Spinal cord (tissue), 10 donors: ENCODE measurements around the gene MINAR2. TPM values are rescaled to one million over a fixed set of nuclear protein-coding genes. Genes with fewer than 3 reads are reported as not detected.

ENCODE experiments used
- DNase-seq, 6 donors: peaks; one replicate each; pipeline versions ENCODE4 v3.0.0 to v3.0.0-alpha.2; 2013 to 2015; ENCODE audit warnings: low spot score in 6 of 6, low read depth in 4 of 6
- H3K27ac ChIP-seq: one replicate; pipeline ENCODE4 v1.5.1; 2013; ENCODE audit warnings: low read depth, low read length, control low read depth
- H3K27me3 ChIP-seq: one replicate; pipeline ENCODE4 v1.6.1; 2013; ENCODE audit warnings: low read length; ENCODE audit not compliant: control insufficient read depth, insufficient read depth
- H3K36me3 ChIP-seq: one replicate; pipeline ENCODE4 v1.6.1; 2013; ENCODE audit warnings: low read length; ENCODE audit not compliant: control insufficient read depth, insufficient read depth
- H3K4me1 ChIP-seq: one replicate; pipeline ENCODE4 v1.6.1; 2013; ENCODE audit warnings: low read length; ENCODE audit not compliant: control insufficient read depth, insufficient read depth
- H3K4me3 ChIP-seq: one replicate; pipeline ENCODE4 v1.5.1; 2013; ENCODE audit warnings: low read depth, low read length, control low read depth
- H3K9me3 ChIP-seq: one replicate; pipeline ENCODE4 v1.6.1; 2013; ENCODE audit warnings: low read length; ENCODE audit not compliant: control insufficient read depth, insufficient read depth
- WGBS: methylation state at CpG from one replicate; pipeline ENCODE4 v1.1.5; 2013; ENCODE audit warnings: missing lambda C conversion rate; ENCODE audit not compliant: insufficient coverage; 5-methylcytosine and 5-hydroxymethylcytosine counted together
- polyA plus RNA-seq, 2 donors: library from polyadenylated mRNA; unstranded; fragments of 120-200 nt; gene quantifications; one replicate each; pipeline ENCODE4 v1.2.1, GENCODE V29; 2013; ENCODE audit not compliant: insufficient read length in 2 of 2
- total RNA-seq, 2 donors: library from RNA; depleted of rRNA in 1 of 2; stranded (reverse); fragments of 120-200 nt in 1 of 2; fragments of >200 nt in 1 of 2; gene quantifications; one replicate each; pipeline versions ENCODE4 v1.2.3 to v1.2.4, GENCODE V29; 2013 to 2014
- donor health status: healthy.

Gene MINAR2
- total and polyA plus RNA-seq, 4 donors, result 0.10 to 0.47 (median 0.28) TPM

GRCh38 chr5:129743541-129744187 is 4.2 kb upstream of the MINAR2 start:
- DNase-seq, result no peak
- no peaks in the 10 kb centered on the region for H3K4me1 ChIP-seq
- H3K4me3 ChIP-seq, result no peak overlapping the region
- no peak overlapping the region for H3K27ac ChIP-seq
- WGBS, result 80% methylated on average over 1 of the region's 2 CpGs
- H3K9me3 ChIP-seq, result no peaks in the 10 kb centered on the region
- H3K27me3 ChIP-seq, result no peaks in the 10 kb centered on the region
- no peaks in the 10 kb centered on the region for H3K36me3 ChIP-seq

DNA sequence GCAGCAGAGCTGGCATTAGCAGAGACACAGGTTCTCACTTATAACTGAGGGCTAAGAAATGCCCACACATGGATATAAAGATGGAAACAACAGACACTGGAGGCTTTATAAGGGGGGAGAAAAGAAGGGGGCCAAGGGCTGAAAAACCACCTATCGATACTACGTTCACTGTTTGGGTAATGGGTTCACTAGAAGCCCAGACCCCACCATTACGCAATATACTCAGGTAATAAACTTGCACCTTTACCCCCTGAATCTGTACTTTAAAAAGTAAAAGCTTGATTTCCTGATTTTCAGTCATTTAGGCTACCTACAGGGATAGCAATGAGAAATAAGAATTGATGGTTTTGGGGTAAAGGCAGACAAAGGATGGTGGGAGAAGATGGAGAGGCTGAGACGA is 1.9 kb upstream of the MINAR2 start:
- no CpG with 5 or more reads among the region's 4 CpGs for WGBS
- no peak for DNase-seq
- Histone ChIP-seq H3K9me3 (no peaks in the 10 kb centered on the region), H3K36me3 (no peaks in the 10 kb centered on the region), H3K27ac (no peak overlapping the region), H3K4me1 (no peaks in the 10 kb centered on the region), H3K27me3 (no peaks in the 10 kb centered on the region), H3K4me3 (no peak overlapping the region)

DNA sequence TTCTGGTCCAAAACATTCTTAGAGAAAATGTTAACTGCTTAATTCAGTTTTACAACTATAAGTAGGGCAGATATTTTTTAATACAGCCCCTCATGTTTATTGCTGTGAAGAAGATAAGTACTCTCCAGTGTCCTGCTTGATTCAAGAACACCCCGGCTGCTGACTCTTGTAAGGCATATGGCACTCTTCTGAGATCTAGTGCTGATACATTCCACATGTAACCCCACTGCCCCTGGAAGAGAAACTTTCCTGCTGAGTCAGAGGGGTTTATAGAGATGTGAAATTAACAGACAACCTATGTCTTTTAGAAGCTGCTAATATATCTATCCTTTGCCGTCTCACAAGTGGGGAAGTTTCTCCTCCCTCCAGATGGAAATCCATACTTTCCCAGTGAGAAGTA is 1.0 kb upstream of the MINAR2 start:
- Histone ChIP-seq H3K4me3 (no peak overlapping the region), H3K9me3 (no peaks in the 10 kb centered on the region), H3K27ac (no peak overlapping the region), H3K36me3 (no peaks in the 10 kb centered on the region), H3K27me3 (no peaks in the 10 kb centered on the region), H3K4me1 (no peaks in the 10 kb centered on the region)
- no CpG with 5 or more reads among the region's 2 CpGs for WGBS
- no peak for DNase-seq

- no CpG with 5 or more reads among the region's 1 CpG for WGBS
- no peaks in the 10 kb centered on the region for H3K4me1 ChIP-seq
- no peaks in the 10 kb centered on the region for H3K36me3 ChIP-seq
- H3K27me3 ChIP-seq, result no peaks in the 10 kb centered on the region
- H3K4me3 ChIP-seq, result no peak overlapping the region
- no peak overlapping the region for H3K27ac ChIP-seq
- no peaks in the 10 kb centered on the region for H3K9me3 ChIP-seq
- DNase-seq, result peak in 1 of 6 donors; percentile 61
Measured at GRCh38 chr5:129748913-129749880, 1.3 kb downstream of the MINAR2 start.

DNA sequence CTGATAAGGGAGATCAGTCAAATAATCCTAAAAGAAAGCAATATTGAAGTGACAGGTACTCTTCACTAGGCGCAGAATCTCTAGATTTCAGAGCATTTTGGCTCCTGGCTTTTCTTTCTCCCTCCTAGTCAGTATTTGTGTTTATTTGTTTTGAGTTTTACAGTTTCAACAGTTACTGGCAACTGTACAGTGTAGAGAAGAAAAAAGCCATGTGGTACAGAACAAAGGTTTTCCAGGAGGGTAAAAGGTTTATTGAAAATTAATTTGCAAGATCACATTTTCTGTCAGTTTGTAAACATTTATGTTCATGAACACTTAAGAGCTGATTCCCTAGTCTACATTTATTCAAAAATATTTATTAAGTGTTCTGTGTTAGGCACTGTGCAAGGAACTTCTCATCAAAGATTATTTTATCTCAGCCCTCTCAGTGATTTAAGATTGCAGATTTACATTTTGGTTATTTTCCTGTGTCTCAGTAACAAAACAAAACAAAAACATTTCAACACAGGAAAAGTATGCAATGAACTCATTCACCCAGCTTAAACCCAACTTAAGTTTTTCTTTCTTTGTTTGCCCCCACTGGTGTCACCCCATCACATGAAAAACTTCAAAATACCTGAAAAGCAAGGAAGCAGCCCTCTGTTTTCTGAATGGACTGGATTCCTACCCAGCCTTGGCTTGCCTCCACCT is 12.9 kb downstream of the MINAR2 start:
- no peaks in the 10 kb centered on the region for H3K27me3 ChIP-seq
- no peaks in the 10 kb centered on the region for H3K9me3 ChIP-seq
- no peak overlapping the region for H3K4me3 ChIP-seq
- no peaks in the 10 kb centered on the region for H3K4me1 ChIP-seq
- no peak for DNase-seq
- no CpG with 5 or more reads among the region's 1 CpG for WGBS
- no peak overlapping the region for H3K27ac ChIP-seq
- no peaks in the 10 kb centered on the region for H3K36me3 ChIP-seq

DNA sequence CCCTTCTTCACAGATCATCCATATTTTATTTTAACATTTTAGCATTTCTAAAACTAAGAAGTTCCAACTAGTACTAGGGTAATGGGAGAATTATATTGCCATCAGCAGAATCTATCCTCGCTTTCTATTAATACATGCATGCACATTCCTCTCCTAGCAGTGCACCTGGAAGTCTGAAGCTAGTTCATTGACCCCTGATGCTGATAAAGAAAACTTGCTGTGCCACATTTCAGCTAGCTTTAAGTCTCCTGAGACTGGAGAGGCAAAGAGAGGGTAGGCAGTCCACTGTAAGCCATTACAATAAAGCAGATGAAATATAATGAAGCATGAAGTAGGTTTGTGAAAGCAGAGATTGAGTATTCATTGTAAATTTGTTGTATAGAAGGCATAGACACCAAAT is 15.8 kb downstream of the MINAR2 start:
- DNase-seq, result no peak
- H3K4me1 ChIP-seq, result no peaks in the 10 kb centered on the region
- H3K36me3 ChIP-seq, result no peaks in the 10 kb centered on the region
- H3K27me3 ChIP-seq, result no peaks in the 10 kb centered on the region
- H3K27ac ChIP-seq, result no peak overlapping the region
- no peaks in the 10 kb centered on the region for H3K9me3 ChIP-seq
- H3K4me3 ChIP-seq, result no peak overlapping the region
- WGBS, result no CpG with 5 or more reads among the region's 1 CpG

DNA sequence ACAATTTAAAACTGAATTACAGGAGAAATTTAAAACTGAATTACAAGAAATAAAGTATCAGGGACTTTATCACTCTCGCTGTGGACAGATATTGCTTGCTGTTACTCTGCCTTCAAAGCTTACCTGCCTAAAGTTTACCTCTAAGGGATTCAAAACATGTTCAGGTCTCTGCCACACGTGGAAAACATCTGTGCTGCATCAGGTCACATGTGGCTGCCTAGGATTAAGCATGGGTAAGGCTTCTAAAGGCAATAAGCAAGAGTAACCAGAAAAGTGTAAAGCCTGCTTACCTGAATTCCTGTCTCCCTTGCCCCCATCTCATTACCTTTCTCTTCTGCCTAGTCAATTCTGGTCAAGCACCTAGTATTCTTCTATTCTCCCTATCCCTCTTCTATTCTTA is 18.9 kb downstream of the MINAR2 start:
- WGBS, result 80% methylated on average over 1 of the region's 2 CpGs
- H3K36me3 ChIP-seq, result no peaks in the 10 kb centered on the region
- no peak overlapping the region for H3K27ac ChIP-seq
- no peak overlapping the region for H3K4me3 ChIP-seq
- H3K9me3 ChIP-seq, result no peaks in the 10 kb centered on the region
- no peaks in the 10 kb centered on the region for H3K4me1 ChIP-seq
- DNase-seq, result no peak
- H3K27me3 ChIP-seq, result no peaks in the 10 kb centered on the region

DNA sequence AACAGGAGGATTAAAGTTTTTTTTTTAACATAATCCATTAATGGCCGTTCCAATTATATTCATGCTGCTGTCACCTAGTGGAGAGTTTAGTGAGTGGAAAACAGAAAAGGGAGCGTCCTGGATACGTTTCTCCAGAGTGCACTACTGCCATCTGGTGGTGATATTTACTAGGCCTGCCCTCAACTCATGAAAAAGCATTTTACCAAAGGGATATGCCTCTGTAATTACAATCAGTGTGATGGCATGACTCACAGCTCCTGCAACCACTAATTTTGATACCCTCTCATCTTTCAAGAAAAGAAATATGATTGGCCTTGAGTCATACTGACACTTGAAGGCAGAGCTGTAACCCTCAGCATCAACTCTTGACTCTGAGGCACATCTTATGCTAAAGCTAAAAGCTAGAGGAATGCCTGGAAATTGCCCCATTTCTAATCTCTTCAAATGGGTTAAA is 20.1 kb downstream of the MINAR2 start:
- Histone ChIP-seq H3K4me3 (no peak overlapping the region), H3K9me3 (no peaks in the 10 kb centered on the region), H3K36me3 (no peaks in the 10 kb centered on the region), H3K27me3 (no peaks in the 10 kb centered on the region), H3K4me1 (no peaks in the 10 kb centered on the region), H3K27ac (no peak overlapping the region)
- 0% methylated on average over 1 of the region's 3 CpGs for WGBS
- peak; percentile 68 to 97 (median 87) for DNase-seq

DNA sequence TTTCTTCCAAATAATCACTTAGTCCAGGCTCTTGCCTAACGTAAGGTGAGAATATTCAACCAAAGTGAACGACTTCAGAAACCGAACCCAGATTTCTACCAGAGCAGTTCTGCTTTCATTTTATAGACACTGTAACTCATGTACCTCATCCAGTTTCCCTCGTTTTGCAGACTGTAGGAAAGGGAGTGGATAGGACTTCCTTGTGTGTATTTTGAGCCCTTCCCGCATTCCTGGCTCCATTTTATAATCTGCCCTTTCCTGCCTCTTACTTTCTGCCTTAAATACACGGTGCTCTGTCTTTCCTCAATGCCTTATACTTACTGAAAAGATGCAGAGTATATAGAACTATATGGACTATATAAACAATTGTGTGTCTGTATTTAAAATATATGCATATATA is 20.8 kb downstream of the MINAR2 start:
- no CpG with 5 or more reads among the region's 6 CpGs for WGBS
- DNase-seq, result no peak
- Histone ChIP-seq H3K9me3 (no peaks in the 10 kb centered on the region), H3K27ac (no peak overlapping the region), H3K4me1 (no peaks in the 10 kb centered on the region), H3K27me3 (no peaks in the 10 kb centered on the region), H3K36me3 (no peaks in the 10 kb centered on the region), H3K4me3 (no peak overlapping the region)
